Lower leg skin (tissue), 3 donors: ENCODE data around the gene MAP3K20.

ENCODE experiments used
- POLR2A ChIP-seq, 2 donors: fragments of 450-650 bp; IDR thresholded peaks; one replicate each; pipeline ENCODE4 v1.6.1; 2016 to 2017; ENCODE audit warnings: antibody characterized with exemption in 2 of 2, mild to moderate bottlenecking in 1 of 2, moderate library complexity in 1 of 2
- TF ChIP-seq, protein P1 (sequence below), 3 donors: fragments of 450-650 bp; IDR thresholded peaks; one replicate each; pipeline ENCODE4 v1.5.1; 2016; ENCODE audit warnings: antibody characterized with exemption in 3 of 3, mild to moderate bottlenecking in 3 of 3, moderate library complexity in 2 of 3

GRCh38 chr2:173059971-173060461, 15.6 kb upstream of the MAP3K20 start:
- TF ChIP-seq, protein P1, sequence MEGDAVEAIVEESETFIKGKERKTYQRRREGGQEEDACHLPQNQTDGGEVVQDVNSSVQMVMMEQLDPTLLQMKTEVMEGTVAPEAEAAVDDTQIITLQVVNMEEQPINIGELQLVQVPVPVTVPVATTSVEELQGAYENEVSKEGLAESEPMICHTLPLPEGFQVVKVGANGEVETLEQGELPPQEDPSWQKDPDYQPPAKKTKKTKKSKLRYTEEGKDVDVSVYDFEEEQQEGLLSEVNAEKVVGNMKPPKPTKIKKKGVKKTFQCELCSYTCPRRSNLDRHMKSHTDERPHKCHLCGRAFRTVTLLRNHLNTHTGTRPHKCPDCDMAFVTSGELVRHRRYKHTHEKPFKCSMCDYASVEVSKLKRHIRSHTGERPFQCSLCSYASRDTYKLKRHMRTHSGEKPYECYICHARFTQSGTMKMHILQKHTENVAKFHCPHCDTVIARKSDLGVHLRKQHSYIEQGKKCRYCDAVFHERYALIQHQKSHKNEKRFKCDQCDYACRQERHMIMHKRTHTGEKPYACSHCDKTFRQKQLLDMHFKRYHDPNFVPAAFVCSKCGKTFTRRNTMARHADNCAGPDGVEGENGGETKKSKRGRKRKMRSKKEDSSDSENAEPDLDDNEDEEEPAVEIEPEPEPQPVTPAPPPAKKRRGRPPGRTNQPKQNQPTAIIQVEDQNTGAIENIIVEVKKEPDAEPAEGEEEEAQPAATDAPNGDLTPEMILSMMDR (IDR thresholded peaks at IDR 0.05): no peak
- TF ChIP-seq POLR2A (IDR thresholded peaks at IDR 0.05): no peak
